Stimulated activated CD4-positive, alpha-beta T cell treated with anti-CD3 and anti-CD28 coated beads, TNF-alpha, amount 100 ng/mL, for 1 hour (primary cell): Measurements from ENCODE around the gene FXN.
"Not testable (repeated sequence)": the region's sequence is repeated elsewhere in the genome, so short reads cannot be mapped to it uniquely, and the experiment has no call there.

Experiments
- DNase-seq, 3 donors: peaks; one replicate each; pipeline ENCODE4 v3.0.0-alpha.2; 2020; ENCODE audit warnings: low read depth in 3 of 3, low spot score in 1 of 3

The FXN gene

DNA sequence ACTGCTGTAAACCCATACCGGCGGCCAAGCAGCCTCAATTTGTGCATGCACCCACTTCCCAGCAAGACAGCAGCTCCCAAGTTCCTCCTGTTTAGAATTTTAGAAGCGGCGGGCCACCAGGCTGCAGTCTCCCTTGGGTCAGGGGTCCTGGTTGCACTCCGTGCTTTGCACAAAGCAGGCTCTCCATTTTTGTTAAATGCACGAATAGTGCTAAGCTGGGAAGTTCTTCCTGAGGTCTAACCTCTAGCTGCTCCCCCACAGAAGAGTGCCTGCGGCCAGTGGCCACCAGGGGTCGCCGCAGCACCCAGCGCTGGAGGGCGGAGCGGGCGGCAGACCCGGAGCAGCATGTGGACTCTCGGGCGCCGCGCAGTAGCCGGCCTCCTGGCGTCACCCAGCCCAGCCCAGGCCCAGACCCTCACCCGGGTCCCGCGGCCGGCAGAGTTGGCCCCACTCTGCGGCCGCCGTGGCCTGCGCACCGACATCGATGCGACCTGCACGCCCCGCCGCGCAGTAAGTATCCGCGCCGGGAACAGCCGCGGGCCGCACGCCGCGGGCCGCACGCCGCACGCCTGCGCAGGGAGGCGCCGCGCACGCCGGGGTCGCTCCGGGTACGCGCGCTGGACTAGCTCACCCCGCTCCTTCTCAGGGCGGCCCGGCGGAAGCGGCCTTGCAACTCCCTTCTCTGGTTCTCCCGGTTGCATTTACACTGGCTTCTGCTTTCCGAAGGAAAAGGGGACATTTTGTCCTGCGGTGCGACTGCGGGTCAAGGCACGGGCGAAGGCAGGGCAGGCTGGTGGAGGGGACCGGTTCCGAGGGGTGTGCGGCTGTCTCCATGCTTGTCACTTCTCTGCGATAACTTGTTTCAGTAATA lies at the start of gene FXN:
FXN (plus strand) TSS at position 315 of the 871 bp plus-strand sequence; CDS start at position 346, 31 bp downstream.
- DNase-seq, result peak; percentile 46 to 81 (median 65)

- DNase-seq, result not testable (repeated sequence)
Observed at GRCh38 chr9:68986949-68987348, 48.6 kb upstream of the FXN start.

- DNase-seq, result no peak
Observed at GRCh38 chr9:68991457-68991856, 44.1 kb upstream of the FXN start.

- no peak for DNase-seq
Observed at GRCh38 chr9:68995776-68996175, 39.8 kb upstream of the FXN start.

- no peak for DNase-seq
Observed at GRCh38 chr9:68996462-68996861, 39.1 kb upstream of the FXN start.

DNA sequence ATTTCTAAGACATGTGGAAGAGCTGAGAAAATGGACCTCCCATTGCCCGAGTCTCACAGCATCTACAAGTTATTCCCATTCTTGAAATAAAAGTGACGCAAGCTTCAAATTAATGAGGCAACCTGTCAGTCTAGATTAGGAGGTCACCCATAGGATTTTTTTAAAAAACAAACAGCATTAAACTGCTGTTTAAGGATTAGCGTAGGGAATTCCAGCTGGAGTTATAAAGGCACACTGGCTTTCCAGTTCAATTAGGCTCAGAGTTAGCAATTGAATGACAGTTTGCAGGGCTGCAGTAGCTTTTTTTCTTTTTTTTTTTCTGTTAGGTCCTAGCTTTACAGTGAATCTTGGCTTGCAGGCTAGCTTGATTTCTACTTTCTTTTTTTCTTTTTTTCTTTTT lies 37.9 kb upstream of the FXN start:
- DNase-seq, result no peak

GRCh38 chr9:68998385-68998784 lies 37.2 kb upstream of the FXN start:
- no peak for DNase-seq

DNA sequence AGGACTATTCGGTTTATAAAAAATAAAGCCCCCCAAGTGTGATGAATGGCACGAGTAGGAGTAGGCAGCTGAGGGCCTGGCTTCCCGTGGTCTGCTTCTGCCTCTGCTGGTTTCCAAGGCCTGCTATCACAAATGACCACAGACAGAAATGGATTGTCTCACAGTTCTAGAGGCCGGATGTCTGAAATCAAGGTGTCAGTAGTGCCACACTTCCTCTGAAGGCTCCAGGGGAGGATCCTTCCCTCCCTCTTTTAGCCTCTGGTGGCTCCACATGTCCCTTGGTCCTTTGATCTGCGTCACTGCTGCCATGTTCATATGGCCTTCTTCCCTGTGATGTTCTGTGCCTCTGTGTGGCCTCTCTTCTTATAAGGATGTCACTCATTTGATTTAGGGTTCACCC lies 36.7 kb upstream of the FXN start:
- no peak for DNase-seq

- DNase-seq, result peak; percentile 11 to 40 (median 30)
Observed at GRCh38 chr9:68999393-69000105, 36.0 kb upstream of the FXN start.

GRCh38 chr9:69001921-69002320 lies 33.6 kb upstream of the FXN start:
- DNase-seq, result no peak

- no peak for DNase-seq
Observed at GRCh38 chr9:69003051-69003450, 32.5 kb upstream of the FXN start.

DNA sequence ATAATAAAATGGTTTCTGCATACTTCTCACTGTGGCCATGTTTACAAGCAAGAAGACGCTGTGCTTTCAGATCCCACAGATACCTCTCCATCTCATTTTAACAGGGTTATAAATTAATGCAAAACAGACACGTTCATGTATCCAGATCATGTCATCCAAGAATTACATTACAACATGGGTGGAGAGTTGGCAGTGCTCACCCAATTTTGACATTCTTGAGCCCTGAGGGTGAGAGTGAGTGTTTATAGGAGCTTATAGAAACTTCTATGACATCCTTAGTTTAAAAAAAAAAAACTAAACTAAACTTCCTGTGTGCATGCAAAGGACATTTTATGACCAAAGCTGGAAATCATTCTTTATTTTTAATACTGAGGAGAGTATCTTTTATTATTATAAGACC lies 30.7 kb upstream of the FXN start:
- no peak for DNase-seq

- DNase-seq, result no peak
Observed at GRCh38 chr9:69009708-69010107, 25.8 kb upstream of the FXN start.

DNA sequence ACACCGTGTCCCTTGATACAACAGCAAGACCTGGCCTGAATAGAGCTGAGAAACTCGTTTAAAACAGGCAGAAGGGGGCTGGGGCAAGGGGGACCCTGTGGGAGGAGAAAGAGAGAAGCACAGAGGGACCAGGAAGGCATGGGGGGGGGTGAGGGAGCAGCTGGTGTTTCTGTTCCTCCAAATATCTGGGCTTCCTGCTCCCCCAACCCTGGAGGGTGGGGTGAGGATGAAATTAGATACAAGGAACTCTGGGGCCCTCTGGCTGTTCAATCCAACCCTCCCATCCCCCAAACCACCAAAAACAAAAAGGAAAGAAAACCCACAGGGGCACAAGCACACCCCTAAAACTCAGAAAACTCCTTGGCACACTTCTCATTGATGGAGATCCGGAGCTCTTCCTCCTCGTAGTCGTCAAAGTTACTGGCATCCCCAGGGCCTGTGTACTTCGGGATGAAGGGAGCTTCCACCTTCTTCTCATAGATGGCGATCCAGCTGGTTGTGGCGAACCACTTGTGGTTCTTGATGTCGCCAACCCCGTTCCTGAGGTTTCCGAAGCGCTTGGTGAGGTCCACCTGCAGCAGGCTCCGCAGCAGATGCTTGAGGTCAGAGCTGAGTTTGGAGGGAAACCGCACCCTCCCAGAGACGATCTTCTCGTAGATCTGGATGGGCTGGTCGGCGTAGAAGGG lies 22.7 kb upstream of the FXN start:
- DNase-seq, result no peak

DNA sequence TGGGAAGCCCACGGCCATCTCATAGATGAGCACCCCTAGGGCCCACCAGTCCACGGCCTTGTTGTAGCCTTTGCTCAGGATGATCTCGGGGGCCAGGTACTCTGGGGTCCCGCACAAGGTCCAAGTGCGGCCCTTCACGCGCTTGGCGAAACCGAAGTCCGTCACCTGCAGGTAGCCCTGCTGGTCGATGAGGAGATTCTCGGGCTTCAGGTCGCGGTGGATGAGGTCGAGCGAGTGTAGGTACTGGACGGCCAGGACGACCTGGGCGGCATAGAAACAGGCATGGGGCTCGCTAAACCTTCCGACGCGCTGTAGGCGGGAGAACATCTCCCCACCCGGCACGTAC lies 22.2 kb upstream of the FXN start:
- no peak for DNase-seq

- no peak for DNase-seq
Observed at GRCh38 chr9:69014013-69014412, 21.5 kb upstream of the FXN start, which contains the start of gene PRKACG. PRKACG (minus strand) TSS chr9:69014113; CDS start chr9:69014092, 21 bp downstream.

GRCh38 chr9:69016191-69017096 lies 19.1 kb upstream of the FXN start:
- DNase-seq, result no peak

GRCh38 chr9:69018737-69019136 lies 16.8 kb upstream of the FXN start:
- no peak for DNase-seq

GRCh38 chr9:69019808-69020207 lies 15.7 kb upstream of the FXN start:
- no peak for DNase-seq

DNA sequence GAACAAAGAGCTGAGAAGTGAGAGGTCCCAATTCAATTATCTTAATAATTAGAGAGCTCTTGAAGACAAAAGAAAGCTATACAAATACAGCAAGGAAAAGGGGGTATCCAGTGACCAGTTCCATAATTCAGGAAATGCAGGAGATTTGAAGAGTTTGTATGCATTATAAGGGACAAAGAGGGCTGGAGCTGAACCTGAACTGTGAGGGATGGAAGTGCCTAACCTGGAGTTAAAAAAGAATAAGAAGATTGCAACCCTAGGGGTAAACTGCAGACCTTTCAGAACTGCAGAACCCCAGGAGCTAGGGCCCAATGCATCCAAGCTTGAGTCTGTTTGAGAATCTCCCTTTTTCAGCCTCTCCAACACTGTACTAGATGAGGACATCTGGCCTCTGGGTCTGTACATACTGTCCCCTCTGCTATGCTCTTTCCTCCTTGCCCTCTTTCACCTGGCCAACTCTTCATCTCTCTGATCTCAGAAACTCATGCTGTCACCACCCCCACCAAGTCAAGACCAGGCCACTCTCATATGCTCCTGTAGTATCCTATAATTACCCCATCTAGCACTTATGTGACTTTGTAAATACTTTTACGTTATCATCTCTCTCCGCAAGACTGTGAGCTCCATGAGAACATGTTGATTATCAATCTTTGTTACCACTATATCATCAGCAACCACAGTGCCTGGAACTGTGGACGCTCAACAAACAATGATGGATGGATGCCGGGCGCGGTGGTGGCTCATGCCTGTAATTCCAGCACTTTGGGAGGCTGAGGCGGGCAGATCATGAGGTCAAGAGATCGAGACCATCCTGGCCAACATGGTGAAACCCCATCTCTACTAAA lies 15.0 kb upstream of the FXN start:
- DNase-seq, result no peak
